HK-2 (cell line): ENCODE results near the gene TLK1.

Experiments used
- DNase-seq: peaks from one replicate; pipeline ENCODE4 v3.0.0-alpha.2; 2018; ENCODE audit not compliant: unreplicated experiment

TLK1 gene

GRCh38 chr2:171004363-171004762, 156.3 kb downstream of the TLK1 start:
- no peak for DNase-seq

DNA sequence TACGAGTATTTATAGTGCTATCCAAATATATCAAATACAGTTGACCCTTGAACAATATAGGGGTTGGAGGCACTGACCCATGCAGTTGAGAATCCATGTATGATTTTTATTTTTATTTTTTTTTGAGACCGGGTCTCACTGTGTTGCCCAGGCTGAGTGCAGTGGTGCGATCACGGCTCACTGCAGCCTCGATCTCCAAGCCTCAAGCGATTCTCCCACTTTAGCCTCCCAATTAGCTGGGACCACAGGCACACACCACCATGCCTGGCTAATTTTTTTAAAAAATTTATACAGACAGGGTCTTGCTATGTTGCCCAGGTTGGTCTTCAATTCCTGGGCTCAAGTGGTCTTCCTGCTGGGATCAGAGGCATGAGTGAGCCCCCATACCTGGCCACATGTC, 161.0 kb downstream of the TLK1 start:
- no peak for DNase-seq

DNA sequence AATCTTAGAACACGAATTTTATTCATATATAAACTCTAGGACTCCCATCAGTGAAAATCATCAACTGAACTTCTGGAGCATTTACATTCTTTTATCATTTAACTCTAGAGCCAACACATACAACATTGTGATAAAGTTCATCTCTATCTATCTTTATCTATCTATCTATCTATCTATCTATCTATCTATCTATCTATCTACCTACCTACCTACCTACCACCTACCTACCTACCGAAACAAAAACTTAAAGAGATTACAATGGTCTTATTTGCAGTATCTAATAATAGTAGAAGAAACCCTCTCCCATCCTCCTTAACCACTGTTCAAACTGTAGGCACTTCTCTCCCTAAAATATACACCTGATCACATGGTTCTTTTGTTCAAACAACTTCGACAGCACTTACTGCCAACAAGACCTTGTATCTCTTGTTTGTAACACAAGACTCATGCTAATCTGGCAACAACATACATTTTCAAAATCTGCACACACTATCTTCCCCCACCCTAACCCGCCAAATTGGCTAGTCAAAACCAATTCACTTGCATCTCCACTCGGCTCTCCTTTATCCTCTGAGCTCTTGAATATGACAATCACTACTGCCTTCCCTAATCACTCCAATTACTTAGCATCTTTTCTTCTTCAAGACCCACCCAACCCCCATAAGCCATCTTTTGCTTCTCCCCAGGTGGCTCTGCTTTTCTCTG, 162.6 kb downstream of the TLK1 start:
- no peak for DNase-seq

GRCh38 chr2:170996316-170996715, 164.4 kb downstream of the TLK1 start:
- no peak for DNase-seq

- DNase-seq = no peak
Observed at GRCh38 chr2:170991398-170992182, 169.1 kb downstream of the TLK1 start.

GRCh38 chr2:170986566-170987258, 174.0 kb downstream of the TLK1 start:
- DNase-seq = no peak

GRCh38 chr2:170985407-170985806, 175.3 kb downstream of the TLK1 start:
- no peak for DNase-seq

- no peak for DNase-seq
Observed at GRCh38 chr2:170984079-170984478, 176.6 kb downstream of the TLK1 start.

DNA sequence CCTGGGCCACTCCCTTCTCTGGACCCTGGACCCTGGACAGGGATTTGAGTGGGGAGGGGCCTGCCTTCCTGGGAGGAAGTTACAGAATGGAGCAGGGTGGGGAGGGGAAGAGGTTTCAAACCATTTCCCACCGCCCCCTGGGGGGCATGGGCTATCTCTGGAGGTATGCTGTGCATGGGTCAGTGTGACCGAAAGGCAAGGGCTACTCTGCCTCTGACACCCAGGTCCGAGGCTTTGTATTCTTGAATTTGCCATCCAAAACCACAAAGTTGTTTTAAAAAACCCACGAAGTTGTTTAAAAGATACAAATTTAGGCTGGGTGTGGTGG, 184.8 kb downstream of the TLK1 start:
- DNase-seq = no peak

DNA sequence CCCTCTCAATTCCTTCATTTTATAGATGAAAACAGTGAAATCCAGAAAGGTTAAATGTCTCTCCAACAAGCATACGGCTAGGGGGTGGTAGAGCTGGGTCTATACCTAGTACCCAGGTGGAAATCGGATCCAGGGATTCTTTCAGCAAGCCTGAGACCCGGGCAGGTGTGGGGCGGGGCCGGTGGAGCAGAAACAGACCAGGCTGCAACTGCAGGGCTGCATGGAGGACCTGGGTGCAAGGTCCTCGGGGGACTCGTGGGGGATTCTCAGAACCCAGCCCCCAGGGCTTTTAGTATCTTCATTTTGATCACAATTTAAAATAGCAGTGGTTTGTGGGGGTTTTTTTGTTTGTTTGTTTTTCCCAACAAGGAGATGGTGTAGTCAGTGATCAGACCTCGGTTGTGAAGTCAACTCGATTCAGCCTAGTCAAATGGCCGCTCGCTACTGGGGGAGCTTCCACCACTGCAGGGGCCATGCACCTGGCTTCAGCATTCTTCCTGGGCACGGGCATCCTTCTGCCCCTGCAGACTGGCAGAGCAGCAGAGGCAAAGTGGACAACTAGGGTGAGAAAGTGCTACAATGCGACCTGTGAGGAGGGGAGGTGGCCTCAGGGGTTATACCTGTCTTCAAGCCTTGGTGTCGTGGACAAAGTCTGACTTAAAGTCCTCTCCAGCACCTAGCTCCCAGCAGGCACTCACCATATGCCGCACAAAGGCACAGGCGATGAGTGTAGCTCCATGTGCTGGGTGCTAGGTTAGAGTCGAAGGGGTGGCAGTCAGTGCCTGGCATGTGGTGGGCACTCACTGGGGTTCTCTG, 185.4 kb downstream of the TLK1 start:
- DNase-seq = no peak

GRCh38 chr2:170974304-170974993, 186.2 kb downstream of the TLK1 start:
- DNase-seq = peak; percentile 24

GRCh38 chr2:170973492-170974303, 187.0 kb downstream of the TLK1 start:
- DNase-seq = peak; percentile 92

GRCh38 chr2:170973225-170973491, 187.5 kb downstream of the TLK1 start:
- no peak for DNase-seq

DNA sequence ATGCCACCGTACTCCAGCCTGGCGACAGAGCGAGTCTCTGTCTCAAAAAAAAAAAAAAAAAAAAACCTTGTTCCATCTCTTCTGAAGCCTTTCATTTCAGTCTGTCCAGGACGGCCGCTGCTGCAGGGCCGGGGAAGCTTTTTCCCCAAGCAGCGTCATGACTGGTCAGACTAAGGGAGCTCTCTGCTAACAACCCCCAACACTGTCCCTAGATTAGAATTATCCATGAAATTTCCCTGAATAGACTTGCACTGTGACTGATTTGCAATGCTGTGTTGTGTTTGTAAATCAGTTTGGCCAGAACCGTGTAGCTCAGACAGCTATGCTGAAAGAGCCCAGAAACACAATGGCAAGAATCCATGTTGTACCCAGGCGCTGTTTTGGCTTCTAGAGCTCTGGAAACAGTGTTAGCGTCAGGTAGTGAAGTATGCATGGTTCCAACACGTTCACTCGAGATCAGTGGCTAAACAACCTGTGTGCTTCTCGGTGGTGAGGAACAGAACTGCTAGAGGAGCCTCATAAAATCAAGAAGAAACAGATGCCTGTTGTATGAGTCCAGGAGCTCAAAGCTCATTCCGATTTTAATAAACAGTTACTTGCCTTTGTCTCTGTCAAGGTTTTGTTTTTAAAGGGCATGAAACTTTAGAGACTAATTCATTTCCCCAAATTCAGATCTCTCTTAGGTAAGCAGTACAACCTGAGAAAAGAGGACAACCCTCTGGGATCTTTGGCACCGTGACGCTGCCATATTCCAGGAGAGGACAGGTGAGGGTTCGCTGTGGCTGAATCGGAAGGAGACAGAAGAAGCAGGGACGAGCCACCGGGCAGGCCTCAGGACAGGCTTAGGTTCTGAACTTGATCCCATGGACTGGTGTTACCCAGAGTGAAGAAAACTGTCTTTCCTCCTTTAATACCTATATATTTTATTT, 188.1 kb downstream of the TLK1 start:
- DNase-seq = no peak

- DNase-seq = no peak
Observed at GRCh38 chr2:170971071-170971470, 189.6 kb downstream of the TLK1 start.

DNA sequence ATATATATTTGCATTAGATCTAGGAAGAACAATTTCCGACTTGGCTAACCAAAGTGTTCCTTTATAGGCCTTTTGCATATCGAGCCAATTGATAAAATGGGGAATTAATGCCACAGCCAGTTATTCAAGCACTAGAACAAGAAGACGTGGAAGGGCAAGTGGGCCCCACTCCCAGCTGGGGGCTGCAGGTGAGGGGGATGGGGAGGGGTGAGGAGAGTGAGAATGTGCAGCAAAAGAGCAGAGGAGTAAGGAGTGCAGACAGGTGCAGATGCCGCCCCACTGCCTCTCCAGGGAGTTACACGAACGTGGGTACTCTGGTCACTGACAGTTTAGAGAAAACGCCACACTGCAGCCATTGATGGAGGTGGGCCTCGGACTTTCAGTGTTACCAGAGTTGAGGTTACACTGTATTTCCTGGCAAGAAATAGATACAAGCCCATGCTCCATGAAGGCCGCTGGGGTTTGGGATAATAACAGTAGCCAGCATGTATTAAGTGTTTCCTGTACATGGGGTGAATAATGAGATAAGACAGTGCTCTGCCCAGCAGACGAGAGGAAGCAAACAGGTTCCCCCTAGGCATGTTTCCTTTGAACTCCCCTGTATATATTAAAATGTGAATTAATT, 190.7 kb downstream of the TLK1 start:
- DNase-seq = no peak

- no peak for DNase-seq
Observed at GRCh38 chr2:170969030-170969429, 191.7 kb downstream of the TLK1 start.

DNA sequence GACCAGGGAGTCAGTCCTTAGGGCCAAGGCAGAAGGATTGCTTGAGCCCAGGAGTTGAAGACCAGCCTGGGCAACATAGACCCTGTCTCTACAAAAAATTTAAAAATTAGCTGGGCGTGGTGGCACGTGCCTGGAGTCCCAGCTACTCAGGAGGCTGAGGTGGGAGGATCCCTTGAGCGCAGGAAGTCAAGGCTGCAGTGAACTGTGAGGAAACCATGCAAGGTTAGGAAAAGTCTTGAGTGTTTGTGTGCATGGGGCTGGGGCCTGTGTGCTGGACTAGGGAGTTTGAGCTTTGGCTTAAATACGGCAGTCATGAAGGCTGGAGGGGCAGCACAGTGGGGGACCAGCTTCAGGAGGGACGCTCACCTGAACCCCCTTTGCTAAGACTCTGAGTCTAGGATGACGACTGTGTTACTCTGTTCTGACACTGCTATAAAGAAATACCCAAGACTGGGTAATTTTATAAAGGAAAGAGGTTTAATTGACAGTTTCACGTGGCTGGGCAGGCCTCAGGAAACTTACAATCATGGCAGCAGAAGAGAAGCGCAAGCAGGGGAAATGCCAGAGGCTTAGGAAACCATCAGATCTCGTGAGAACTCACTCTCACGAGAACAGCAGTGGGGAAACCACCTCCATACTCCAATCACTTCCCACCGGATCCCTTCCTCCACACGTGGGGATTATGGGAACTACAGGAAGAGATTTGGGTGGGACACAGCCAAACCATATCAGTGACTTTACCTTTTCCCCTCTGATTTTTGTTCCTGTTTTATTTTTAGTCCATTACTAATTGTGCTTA, 192.3 kb downstream of the TLK1 start:
- DNase-seq = no peak
